ENCODE results near the gene HSD17B4. TPM values are rescaled to one million over a fixed set of nuclear protein-coding genes. Genes with fewer than 3 reads are reported as not detected.
A peak's percentile ranks its signal among the peaks of the same experiment; 100 is the strongest.
"Not testable (repeated sequence)": the region's sequence is repeated elsewhere in the genome, so short reads cannot be mapped to it uniquely, and the experiment has no call there.

Gene HSD17B4, protein sequence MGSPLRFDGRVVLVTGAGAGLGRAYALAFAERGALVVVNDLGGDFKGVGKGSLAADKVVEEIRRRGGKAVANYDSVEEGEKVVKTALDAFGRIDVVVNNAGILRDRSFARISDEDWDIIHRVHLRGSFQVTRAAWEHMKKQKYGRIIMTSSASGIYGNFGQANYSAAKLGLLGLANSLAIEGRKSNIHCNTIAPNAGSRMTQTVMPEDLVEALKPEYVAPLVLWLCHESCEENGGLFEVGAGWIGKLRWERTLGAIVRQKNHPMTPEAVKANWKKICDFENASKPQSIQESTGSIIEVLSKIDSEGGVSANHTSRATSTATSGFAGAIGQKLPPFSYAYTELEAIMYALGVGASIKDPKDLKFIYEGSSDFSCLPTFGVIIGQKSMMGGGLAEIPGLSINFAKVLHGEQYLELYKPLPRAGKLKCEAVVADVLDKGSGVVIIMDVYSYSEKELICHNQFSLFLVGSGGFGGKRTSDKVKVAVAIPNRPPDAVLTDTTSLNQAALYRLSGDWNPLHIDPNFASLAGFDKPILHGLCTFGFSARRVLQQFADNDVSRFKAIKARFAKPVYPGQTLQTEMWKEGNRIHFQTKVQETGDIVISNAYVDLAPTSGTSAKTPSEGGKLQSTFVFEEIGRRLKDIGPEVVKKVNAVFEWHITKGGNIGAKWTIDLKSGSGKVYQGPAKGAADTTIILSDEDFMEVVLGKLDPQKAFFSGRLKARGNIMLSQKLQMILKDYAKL
- 100 to 1,000 TPM; 249 to 314 TPM for total RNA-seq
- long read RNA-seq, transcript HSD17B4-201 (24 exons, 2,685 nt): major isoform, 165 of 203 reads
- long read RNA-seq, partial matches to known transcripts: 21 of 203 reads
- long read RNA-seq, other reads (novel, unspliced or antisense): 14 of 203 reads

DNA sequence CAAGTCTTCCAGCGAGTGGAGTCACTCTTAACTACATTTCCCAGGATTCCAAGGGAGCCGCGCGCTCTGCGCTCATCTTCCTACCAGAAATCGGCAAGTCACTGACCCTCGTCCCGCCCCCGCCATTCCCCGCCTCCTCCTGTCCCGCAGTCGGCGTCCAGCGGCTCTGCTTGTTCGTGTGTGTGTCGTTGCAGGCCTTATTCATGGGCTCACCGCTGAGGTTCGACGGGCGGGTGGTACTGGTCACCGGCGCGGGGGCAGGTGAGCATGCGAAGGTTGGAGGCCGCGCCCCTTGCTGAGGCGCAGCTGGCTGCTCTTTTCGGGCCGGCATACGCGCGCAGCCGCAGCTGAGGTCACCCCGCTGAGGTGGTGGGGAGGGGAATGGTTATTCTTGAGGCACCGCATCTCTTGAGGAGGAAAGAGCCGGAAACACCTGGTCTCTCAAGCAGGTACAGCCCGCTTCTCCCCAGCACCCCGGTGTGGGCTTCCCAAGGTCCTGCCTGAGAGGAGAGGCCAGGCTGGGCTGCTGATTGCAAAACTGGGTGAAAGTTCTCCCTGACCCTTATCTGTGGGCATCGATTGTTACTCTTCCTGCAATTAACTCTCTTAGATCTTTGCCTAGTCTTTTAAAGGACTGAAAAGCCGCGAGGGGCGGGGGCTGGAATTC lies at the start of gene HSD17B4:
Gene HSD17B4 (plus strand): TSS at position 125 of the 667 bp plus-strand sequence. CDS start 79 bp downstream, at position 204.
- intact Hi-C loops (cut with DNase I, micrococcal nuclease): no loop called here
- ATAC-seq: peak; percentile 96
- DNase-seq: peak; percentile 92 to 95

DNA sequence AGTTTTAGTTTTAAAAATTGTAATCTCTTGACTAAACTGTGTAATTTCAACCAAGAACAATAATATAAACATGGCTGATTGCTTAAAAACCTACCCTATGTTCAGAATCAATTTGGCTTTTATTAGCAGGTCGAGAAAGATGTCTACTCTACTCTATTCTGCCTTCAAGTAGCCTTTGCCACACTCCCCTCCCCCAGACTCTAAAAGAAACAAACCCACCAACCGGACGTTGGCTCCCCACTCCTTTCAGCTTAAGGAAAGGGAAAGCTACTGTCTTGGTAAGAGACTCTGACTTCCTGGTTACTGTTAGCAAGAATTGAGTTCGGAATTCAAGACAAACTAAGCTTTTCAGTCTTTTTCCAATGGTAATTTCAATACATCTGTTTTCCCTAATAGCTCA lies 49.7 kb upstream of the HSD17B4 start:
- intact Hi-C loops (cut with DNase I, micrococcal nuclease): no loop called here
- ATAC-seq (no peak), DNase-seq (no peak)

GRCh38 chr5:119404033-119404432 lies 48.3 kb upstream of the HSD17B4 start:
- intact Hi-C loops (cut with DNase I, micrococcal nuclease): no loop called here
- DNase-seq (no peak), ATAC-seq (no peak)

DNA sequence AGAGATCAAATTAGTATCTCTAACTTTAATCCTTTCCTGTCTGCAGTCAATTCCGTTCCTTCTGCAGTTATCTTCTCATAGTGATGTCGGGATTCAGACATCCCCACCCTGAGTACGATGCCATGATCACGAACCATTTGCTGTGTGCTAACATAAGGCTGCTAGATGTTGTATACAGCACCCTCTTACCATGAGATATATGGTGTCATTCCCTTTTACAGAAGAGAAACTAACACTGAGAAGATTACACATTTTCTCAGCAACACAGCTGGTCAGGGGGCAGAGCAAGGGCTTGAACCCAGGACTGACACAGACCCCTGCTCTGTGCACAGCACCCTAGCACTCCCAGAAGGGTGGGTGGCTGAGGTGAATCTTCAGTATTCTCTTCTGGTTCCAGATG lies 46.9 kb upstream of the HSD17B4 start:
- DNase-seq: no peak
- intact Hi-C loops (cut with DNase I, micrococcal nuclease): no loop called here
- no peak for ATAC-seq

DNA sequence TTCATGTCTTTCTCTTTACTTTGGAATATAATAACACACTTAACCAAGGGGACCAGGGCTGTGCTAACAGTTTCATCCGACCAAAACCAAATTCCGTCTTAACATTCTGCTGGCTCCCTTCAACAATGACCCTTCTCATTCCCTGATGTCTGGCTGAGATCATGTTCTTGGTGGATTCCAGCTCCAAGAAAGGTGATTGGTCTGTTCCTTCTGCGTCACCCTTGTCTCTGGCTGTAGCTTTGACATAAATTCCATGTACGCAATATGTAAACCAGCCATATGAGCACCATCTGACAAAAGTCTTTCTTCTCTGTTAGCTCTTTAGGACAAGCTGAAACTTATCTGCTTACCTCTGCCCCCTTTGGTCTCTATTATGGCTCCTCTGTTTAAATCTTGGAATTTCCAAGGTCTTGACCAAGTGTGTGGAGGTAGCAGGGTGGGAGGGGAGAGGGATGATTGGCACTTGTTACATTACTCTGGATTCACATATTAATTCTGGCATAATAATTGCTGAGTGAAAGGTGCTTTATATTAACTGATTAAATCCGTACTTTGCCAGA lies 45.7 kb upstream of the HSD17B4 start:
- no peak for ATAC-seq
- intact Hi-C loops (cut with DNase I, micrococcal nuclease): no loop called here
- DNase-seq: no peak

DNA sequence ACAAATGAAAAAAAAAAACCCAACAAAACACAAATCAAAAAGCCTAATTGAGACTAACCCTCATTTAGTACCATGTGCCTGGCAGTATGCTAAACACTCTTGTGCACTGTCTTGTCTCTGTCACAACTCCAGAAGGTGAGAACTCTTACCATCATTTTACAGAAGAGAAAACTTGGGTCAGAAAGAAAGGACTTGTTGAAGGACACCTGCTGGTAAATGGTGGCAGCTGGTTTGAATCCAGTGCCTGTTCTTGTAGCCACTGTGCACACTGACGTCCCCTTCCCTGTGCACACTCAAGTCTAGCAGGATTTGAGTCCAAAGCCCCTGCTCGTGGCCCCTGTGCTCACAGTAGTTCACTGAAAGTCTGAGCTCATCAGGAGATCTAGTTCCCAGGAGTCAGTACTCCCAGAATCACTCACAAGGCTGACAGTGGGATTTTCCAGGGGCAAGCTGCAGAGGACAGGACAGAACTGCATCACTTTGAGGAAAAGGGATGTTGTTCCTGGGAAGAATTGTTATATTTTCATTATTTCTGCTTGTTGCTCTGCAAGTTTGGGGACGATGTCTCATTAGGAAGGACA lies 43.0 kb upstream of the HSD17B4 start:
- ATAC-seq: no peak
- DNase-seq: no peak
- intact Hi-C loops (cut with DNase I, micrococcal nuclease): no loop called here

- ATAC-seq (no peak), DNase-seq (no peak)
- intact Hi-C loops (cut with DNase I, micrococcal nuclease): loop anchor here in 1 of 2 donors (5.0 to 10.0 kb wide), 2 partner anchors 146 to 423 kb away; partner anchors contain the start of gene DTWD2
Measured at GRCh38 chr5:119410448-119411159, 41.7 kb upstream of the HSD17B4 start.

GRCh38 chr5:119411361-119412278 lies 40.7 kb upstream of the HSD17B4 start:
- ATAC-seq: peak; percentile 95
- intact Hi-C loops (cut with DNase I, micrococcal nuclease): loop anchor here in 1 of 2 donors (5.0 to 10.0 kb wide), 2 partner anchors 147 to 424 kb away; partner anchors contain the start of gene DTWD2
- peak; percentile 42 to 53 for DNase-seq

GRCh38 chr5:119412279-119413227 lies 39.7 kb upstream of the HSD17B4 start:
- peak; percentile 72 for ATAC-seq
- DNase-seq: peak; percentile 60 to 64

DNA sequence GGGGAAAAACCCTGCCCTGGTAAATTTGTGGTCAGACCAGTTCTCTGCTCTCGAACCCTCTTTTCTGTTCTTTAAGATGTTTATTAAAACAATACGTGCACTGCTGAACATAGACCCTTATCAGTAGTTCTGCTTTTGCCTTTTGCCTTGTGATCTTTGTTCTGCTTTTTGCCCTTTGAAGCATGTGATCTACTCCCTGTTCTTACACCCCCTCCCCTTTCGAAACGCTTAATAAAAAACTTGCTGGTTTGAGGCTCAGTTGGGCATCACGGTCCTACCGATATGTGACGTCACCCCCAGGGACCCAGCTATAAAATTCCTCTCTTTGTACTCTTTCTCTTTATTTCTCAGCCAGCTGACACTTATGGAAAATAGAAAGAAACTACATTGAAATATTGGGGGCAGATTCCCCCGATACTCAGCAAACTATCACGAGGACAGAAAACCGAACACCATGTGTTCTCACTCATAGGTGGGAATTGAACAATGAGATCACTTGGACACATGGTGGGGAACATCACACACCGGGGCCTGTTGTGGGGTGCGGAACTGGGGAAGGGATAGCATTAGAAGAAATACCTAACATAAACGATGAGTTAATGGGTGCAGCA lies 38.1 kb upstream of the HSD17B4 start:
- ATAC-seq, DNase-seq: not testable (repeated sequence)
- intact Hi-C loops (cut with DNase I, micrococcal nuclease): loop anchor here in 1 of 2 donors (5.0 to 10.0 kb wide), 2 partner anchors 149 to 427 kb away; partner anchors contain the start of gene DTWD2

More at GRCh38 chr5:119412279-119413227, 39.7 kb upstream of the HSD17B4 start:
- intact Hi-C loops (cut with DNase I, micrococcal nuclease): loop anchor here in 1 of 2 donors (5.0 to 10.0 kb wide), 2 partner anchors 148 to 425 kb away; partner anchors contain the start of gene DTWD2

DNA sequence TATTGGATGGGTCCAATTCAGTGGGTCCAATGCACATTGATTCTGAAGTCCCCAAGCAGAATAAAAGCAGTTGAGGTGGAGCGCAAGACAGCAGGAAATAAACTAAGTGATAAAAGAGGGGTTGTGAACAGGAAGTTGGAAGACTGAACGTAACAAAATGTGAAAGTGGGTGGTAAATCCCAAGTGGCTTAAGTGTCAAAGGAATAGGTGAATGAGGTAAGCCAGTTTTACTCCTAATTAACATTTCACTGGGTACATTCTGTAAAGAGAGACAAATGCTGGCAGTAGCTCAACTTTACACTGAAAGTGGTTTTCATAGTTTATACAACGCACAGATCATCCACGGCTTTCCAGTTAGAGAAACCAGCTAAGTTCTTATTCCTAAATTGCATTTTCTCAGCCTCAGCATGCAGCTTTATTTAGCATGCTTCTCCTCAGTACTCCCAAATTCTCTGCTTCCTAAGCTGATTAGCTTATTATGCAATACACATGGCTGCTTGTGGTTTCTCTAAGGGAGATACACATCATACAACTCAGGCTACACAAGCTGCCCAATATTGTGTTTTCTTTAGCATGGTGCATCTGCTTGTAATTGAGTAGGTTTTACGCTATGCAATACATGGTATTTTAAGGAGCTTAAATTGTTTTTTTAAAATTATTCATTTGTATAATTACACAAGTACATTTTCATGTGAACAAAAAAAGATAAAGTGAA lies 34.2 kb upstream of the HSD17B4 start:
- intact Hi-C loops (cut with DNase I, micrococcal nuclease): loop anchor here in 1 of 2 donors (10.0 kb wide), 1 partner anchor 153 kb away; no protein-coding TSS in a partner anchor
- ATAC-seq: no peak
- no peak for DNase-seq

GRCh38 chr5:119418606-119419100 lies 33.6 kb upstream of the HSD17B4 start:
- peak; percentile 64 for ATAC-seq
- DNase-seq: no peak
- intact Hi-C loops (cut with DNase I, micrococcal nuclease): loop anchor here in 1 of 2 donors (10.0 kb wide), 1 partner anchor 154 kb away; no protein-coding TSS in a partner anchor

DNA sequence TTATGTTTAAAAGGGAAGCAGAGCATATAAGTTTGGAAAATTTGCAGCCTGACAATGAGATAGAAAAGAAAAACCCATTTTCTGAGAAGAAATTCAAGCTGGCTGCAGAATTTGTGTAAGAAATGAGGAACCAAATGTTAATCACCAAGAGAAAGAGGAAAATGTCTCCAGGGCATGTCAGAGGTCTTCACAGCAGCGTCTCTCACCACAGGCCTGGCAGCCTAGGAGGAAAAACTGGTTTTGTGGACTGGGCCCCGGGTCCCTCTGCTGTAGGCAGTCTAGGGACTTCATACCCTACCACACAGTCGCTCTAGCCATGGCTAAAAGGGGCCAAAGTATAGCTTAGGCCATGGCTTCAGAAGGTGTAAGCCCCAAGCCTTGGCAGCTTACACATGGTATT lies 32.1 kb upstream of the HSD17B4 start:
- DNase-seq (no peak), ATAC-seq (no peak)
- intact Hi-C loops (cut with DNase I, micrococcal nuclease): no loop called here

- DNase-seq: no peak
- intact Hi-C loops (cut with DNase I, micrococcal nuclease): no loop called here
- ATAC-seq: no peak
Measured at GRCh38 chr5:119426057-119426456, 26.2 kb upstream of the HSD17B4 start.

Measured in left colon (tissue), 2 donors.